GM18870 (cell line): Measurements from ENCODE around the gene IQCE.
"Not testable (repeated sequence)": the region's sequence is repeated elsewhere in the genome, so short reads cannot be mapped to it uniquely, and the experiment has no call there.

ENCODE experiments used
- ATAC-seq: cut with Tn5 transposase; IDR thresholded peaks from one replicate; pipeline ENCODE4 v1.9.1; 2021; ENCODE audit warnings: moderate library complexity; ENCODE audit not compliant: unreplicated experiment

The IQCE gene

DNA sequence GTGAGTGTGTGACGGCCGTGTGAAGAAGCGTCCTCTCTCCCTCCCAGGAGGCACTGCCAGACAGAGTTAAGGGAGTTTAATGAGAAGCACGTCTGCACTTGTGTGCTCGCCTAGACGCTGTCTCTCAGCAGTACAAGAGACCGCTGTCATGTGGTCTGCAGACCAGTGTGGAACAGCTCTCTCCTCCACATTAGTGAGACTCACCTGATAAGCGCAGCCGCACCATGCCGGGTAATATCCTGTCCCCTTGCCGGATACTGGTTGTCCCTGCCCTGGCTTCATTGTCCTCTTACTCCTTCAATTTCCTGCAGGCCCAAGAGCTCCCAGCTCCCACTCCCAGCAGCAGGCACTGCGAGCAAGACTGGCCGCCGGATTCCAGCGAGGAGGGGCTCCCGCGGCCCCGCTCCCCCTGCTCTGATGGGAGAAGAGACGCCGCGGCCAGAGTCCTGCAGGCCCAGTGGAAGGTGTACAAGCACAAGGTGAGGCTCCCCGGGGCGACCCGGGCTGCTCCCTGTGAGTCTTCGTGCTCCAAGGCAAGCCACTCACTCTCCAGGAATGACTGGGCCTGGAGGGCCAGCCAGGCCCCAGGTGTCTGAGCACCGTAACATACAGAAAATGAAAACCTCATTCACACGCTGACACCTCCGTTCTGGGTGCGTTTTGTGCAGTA lies 39.5 kb downstream of the IQCE start:
- ATAC-seq, result no peak

GRCh38 chr7:2601065-2601464 lies 42.3 kb downstream of the IQCE start:
- ATAC-seq, result no peak

- ATAC-seq, result no peak
These were observed 43.1 kb downstream of the IQCE start for GRCh38 chr7:2601907-2602306.

DNA sequence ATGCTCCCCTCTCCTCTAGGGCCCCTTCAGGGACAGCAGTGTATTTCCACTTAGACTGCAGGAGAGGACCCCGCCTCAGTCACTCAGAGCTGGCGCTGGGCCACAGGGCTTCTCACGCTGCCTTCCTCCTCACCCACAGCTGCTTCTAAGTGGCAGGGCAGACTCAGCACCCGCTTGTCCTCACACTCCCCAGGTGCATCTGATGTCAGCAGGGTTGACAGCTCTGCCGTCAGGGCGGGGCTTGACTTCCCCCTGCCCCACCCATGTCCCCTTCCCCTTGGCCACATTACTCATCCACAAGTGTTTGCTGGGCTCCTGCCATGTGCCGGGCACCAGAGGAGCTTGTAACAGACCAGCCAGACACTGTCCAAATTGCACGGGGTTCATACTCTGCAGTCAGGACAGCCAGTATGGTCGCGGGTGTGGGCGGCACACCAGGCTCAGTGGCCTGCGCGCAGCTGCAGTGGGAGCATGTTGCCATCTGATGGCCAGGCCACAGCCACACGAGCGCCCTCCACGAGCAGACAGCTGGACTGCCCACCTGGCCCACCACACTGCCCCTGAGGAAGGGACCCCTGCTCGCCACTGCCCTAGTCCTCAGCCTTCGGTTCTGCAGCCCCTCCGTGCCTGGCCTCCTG lies 43.7 kb downstream of the IQCE start:
- ATAC-seq, result no peak

- ATAC-seq, result no peak
These were observed 44.5 kb downstream of the IQCE start for GRCh38 chr7:2603044-2603965.

- ATAC-seq, result no peak
These were observed 45.9 kb downstream of the IQCE start for GRCh38 chr7:2604608-2605174.

DNA sequence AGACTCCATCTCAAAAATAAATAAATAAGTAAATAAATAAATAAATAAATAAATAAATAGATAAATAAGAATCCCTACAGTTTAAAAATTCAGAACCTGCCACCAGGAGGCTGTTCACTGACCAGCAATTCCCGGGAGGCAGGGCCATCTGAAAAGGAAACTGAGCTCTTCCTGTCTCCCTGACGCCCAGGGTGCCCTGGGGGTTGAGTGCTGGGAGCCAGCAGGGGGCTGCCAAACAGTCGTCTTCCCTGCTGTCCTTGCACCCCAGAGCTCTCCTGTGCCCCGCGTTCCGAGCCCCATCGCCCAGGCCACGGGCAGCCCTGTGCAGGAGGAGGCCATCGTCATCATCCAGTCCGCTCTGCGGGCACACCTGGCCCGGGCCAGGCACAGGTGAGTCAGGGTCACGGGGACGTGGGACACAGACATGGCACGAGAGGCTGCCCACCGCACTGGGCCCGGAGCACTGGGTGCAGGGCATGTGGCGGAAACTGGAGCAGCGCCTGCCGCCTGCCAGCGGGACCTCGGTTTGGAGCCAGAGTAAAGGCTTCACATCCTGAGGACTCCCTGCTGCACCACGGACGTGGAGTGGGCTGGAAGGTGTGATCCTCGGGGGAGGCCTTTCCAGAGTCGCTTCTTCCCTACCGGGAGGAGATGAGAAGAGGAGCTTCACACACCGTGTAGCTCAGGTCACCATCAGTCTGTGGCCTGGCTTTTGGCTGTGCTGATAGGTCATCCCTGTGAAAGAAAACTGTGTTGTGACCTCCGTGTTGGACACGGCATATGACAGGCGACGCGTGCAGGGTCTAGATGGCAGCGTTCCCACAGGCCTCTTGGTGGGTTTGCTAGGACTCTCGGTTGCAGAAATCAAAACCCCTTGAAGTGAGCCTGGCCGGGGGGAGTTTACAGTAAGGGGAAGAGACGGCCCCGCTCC lies 47.1 kb downstream of the IQCE start:
- ATAC-seq, result no peak

- no peak for ATAC-seq
These were observed 47.8 kb downstream of the IQCE start for GRCh38 chr7:2606539-2606936.

- no peak for ATAC-seq
These were observed 48.5 kb downstream of the IQCE start for GRCh38 chr7:2607122-2607922.

DNA sequence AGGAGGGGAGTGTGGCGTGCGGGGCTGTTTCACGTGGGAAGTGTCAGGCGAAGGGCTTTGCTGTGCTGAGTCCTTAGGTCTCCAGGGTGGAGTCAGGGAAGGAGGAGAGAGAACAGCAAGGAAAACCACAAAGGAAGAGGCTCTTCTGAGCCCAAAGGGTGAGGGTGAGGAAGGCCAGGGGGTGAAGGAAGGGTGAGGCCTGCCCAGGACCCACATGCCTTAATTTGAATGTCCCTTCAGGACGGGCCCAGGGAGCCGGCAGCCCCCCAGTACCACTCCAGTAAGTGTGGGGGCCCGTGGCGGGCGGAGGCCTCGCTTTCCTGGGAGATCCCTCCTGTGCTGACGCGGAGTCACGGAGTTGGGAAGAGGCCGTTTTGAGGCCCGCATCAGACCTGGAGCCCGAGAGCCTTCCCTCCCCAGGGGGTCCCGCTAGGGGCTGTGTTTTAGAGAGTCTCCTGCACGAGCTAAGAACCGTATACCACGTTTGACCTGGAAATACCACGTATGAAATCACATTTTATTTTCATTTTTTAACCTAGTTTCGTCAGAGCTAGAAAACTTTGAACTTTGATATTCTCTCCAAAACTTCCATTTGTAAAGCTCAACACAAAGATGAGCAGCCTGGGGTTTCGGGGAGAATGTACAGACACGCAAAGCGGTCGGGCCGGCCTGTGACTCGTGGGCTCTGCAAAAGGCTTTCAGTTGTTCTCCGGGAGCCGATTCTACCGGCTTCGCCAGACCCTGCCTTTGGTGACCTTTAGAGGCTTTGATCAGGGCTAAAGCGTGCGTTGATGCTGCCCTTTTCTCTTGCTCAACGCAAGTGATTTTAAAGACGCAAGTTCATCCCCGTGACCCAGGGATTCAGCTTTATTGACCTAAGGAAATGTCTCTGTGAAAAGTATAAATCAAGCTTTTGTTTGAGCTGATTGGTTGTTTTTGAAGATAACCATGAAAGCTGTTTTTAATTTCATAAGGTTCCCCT lies 49.4 kb downstream of the IQCE start:
- ATAC-seq, result no peak

- ATAC-seq, result no peak
These were observed 50.2 kb downstream of the IQCE start for GRCh38 chr7:2608921-2609411.

GRCh38 chr7:2609646-2610045 lies 50.9 kb downstream of the IQCE start:
- not testable (repeated sequence) for ATAC-seq

DNA sequence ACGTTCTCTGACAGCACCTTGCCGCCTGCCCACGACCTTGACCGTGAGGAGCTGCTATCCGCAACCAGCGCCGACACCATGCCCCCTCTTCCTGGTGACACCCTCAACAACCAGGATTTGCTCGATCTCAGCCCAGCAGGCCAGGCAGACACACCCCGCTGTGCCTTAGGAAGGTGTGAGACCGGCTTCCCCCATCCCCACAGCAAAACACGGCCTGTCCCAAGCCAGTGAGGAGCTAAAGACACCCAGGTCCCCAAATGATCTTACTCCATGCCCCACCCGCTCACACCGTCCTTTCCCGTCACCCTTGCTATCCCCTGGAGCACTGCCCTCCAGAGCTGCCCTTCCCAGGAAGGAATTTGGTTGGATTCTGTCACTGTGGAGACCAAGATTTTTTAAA lies 51.7 kb downstream of the IQCE start:
- no peak for ATAC-seq

DNA sequence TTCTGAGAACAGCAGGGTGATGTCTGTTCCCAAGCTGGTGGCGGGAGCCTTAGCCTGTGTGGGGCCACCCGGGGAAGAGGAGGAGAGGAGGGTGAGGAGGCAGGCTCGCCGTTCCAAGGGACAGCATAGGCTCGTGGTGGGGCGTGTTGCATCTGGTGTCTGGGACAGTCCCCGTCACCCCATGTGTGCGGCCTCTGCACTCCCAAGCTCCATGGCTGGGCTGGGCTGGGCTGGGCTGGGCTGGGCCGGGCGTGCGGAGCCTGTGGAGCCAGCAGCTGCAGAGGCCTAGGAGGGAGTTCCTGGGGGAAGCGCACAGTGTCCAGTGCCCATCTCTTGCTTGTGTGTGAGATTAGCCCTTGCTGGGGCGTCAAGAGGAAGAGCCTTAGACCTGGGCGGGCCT lies 52.1 kb downstream of the IQCE start:
- ATAC-seq, result no peak

- no peak for ATAC-seq
These were observed 52.6 kb downstream of the IQCE start for GRCh38 chr7:2611401-2611800.

- no peak for ATAC-seq
These were observed 53.1 kb downstream of the IQCE start for GRCh38 chr7:2611922-2612321.

GRCh38 chr7:2612445-2613097 lies 53.8 kb downstream of the IQCE start:
- no peak for ATAC-seq
